ENCODE results near the gene PTGR3.

DNA sequence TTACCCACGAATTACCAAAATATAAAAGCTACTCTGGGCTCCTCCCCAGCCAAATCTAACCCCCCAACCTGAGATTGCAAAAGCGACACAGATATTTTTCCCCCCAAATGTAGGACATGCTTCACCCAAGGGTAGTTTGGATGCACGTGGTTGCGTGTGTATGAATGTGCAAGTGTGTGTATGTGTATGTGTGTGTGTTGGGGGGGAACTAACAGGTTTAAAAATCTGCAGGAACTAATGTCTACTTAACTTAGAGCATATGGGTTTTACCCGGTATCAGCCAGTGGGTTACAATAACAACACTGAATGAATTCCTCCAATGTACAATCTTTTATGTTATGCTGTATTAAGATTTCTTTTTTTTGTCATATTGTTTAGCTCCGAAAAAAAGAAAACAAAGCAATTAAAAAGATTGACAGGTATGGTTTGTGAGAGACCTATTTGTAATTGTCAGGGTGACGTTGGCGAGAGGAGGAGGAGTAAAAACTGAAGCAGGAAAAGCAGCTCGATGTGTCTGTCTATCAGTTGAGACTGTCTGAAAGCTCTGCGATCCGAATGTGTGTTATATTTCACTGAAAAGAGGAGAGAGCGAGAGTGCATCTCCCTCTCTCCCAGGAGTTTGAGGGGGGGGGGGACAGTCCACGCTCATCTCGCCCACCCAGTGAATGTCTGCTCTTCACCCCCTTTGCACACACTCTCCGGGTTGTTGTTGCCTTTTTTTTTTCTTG, 1.5 kb upstream of the PTGR3 start, which contains the start of gene TSHZ1:
- TF ChIP-seq, protein P1, sequence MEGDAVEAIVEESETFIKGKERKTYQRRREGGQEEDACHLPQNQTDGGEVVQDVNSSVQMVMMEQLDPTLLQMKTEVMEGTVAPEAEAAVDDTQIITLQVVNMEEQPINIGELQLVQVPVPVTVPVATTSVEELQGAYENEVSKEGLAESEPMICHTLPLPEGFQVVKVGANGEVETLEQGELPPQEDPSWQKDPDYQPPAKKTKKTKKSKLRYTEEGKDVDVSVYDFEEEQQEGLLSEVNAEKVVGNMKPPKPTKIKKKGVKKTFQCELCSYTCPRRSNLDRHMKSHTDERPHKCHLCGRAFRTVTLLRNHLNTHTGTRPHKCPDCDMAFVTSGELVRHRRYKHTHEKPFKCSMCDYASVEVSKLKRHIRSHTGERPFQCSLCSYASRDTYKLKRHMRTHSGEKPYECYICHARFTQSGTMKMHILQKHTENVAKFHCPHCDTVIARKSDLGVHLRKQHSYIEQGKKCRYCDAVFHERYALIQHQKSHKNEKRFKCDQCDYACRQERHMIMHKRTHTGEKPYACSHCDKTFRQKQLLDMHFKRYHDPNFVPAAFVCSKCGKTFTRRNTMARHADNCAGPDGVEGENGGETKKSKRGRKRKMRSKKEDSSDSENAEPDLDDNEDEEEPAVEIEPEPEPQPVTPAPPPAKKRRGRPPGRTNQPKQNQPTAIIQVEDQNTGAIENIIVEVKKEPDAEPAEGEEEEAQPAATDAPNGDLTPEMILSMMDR (conservative IDR thresholded peaks at IDR 0.05; ENCODE audit: low read length), result no peak
- TF ChIP-seq EZH2phosphoT487 (IDR thresholded peaks at IDR 0.05; ENCODE audit: borderline replicate concordance, low read depth, low read length), result no peak

Measured in OCI-LY7 (cell line).